ENCODE results near the gene TEX261. TPM values are rescaled to one million over a fixed set of nuclear protein-coding genes. Genes with fewer than 3 reads are reported as not detected.

The TEX261 gene
- total and polyA plus RNA-seq, 2 experiments from 2014 or later = 5.7 to 17.5 TPM

DNA sequence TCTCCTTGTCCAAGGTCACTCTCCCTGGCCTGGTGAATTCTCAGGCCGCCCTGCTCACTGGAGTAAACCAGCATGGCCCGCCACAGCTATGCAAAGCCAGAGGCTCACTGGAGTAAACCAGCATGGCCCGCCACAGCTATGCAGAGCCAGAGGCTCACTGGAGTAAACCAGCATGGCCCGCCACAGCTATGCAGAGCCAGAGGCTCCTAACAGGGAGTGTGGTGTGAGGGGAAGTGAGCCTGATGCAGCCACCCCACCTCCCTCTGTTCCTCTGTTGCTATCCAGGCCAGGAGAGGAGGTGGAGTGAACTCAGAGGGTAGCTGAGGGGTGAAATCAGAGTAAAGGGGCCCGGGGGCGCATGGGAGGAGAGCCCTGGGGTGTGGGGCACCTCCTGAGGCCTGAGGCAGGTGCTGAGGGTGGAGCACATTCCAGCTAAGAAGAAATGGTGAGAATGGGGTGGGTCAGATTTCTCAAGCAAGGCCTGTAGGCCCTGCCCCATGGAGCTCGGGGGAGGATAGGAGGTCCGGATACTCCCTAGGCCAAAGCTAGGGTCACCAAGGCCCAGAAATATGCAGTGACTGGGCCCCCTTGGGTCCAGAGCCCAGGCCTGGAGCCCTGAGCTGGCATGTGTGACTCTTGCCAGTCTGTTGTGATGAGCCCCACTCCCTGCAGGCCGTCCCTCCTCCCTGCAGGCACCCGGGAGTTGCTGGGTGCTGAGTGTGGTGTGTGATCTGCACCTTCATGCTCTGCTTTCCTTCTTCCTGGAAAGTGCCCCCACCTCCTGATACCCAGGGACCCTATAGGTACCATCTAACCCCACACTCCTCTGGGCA is 57.5 kb downstream of the TEX261 start:
- Mint-ChIP-seq H3K9me3 (no peaks in the 10 kb centered on the region), H3K27ac (no peak overlapping the region), H3K4me1 (peaks cover 36% of the 10 kb centered on the region), H3K27me3 (ENCODE audit: insufficient read depth, low read depth, poor library complexity) (peaks cover 54% of the 10 kb centered on the region), H3K36me3 (ENCODE audit: low read depth) (no peaks in the 10 kb centered on the region), H3K4me3 (no peak overlapping the region)
- H3F3A ChIP-seq (replicated peaks; ENCODE audit: low read depth) = no peaks in the 10 kb centered on the region
- H3K4me1 ChIP-seq (ENCODE audit: insufficient read depth) = peaks cover 30% of the 10 kb centered on the region
- TF ChIP-seq, protein P1, sequence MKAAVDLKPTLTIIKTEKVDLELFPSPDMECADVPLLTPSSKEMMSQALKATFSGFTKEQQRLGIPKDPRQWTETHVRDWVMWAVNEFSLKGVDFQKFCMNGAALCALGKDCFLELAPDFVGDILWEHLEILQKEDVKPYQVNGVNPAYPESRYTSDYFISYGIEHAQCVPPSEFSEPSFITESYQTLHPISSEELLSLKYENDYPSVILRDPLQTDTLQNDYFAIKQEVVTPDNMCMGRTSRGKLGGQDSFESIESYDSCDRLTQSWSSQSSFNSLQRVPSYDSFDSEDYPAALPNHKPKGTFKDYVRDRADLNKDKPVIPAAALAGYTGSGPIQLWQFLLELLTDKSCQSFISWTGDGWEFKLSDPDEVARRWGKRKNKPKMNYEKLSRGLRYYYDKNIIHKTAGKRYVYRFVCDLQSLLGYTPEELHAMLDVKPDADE (IDR thresholded peaks at IDR 0.05) = no peak
- no peak overlapping the region for H3K27ac ChIP-seq (ENCODE audit: low read depth)
- H4K20me1 ChIP-seq (replicated peaks; ENCODE audit: insufficient read depth) = no peaks in the 10 kb centered on the region
- no peak overlapping the region for H2AFZ ChIP-seq
- H3K27me3 ChIP-seq (ENCODE audit: insufficient read depth) = peaks cover 50% of the 10 kb centered on the region
- ATAC-seq = 0 out of 3 replicates have a peak, but pooled peaks have one; percentile 1
- no peak overlapping the region for H3K4me2 ChIP-seq
- H3K9me2 ChIP-seq (ENCODE audit: insufficient read depth) = no peaks in the 10 kb centered on the region
- no peaks in the 10 kb centered on the region for H3K79me2 ChIP-seq (replicated peaks; ENCODE audit: insufficient read depth)
- DNase-seq (ENCODE audit: low spot score) = no peak
- H3K4me3 ChIP-seq = no peak overlapping the region
- H3K36me3 ChIP-seq (ENCODE audit: insufficient read depth) = no peaks in the 10 kb centered on the region

- H3K27ac ChIP-seq (ENCODE audit: low read depth) = no peak overlapping the region
- ATAC-seq = no peak
- DNase-seq (ENCODE audit: low spot score) = no peak
- H3K27ac Mint-ChIP-seq = no peak overlapping the region
- H3K79me2 ChIP-seq (replicated peaks; ENCODE audit: insufficient read depth) = no peaks in the 10 kb centered on the region
- TF ChIP-seq, protein P1 (IDR thresholded peaks at IDR 0.05) = no peak
- TF ChIP-seq ZNF331 (CRISPR knock-in tag; IDR thresholded peaks at IDR 0.05; ENCODE audit: low read depth) (no peak), EZH2 (IDR thresholded peaks at IDR 0.05; ENCODE audit: low read depth, unreplicated experiment) (no peak), NANOG (IDR thresholded peaks at IDR 0.05; ENCODE audit: borderline replicate concordance) (no peak), EZH2phosphoT487 (IDR thresholded peaks at IDR 0.05; ENCODE audit: unreplicated experiment) (no peak)
- no peak overlapping the region for H3K4me3 Mint-ChIP-seq
- no peak overlapping the region for H3K4me3 ChIP-seq
- no peaks in the 10 kb centered on the region for H3K36me3 ChIP-seq (ENCODE audit: insufficient read depth)
- no peaks in the 10 kb centered on the region for H3K9me3 Mint-ChIP-seq
- H3K4me2 ChIP-seq = no peak overlapping the region
- no peaks in the 10 kb centered on the region for H3K9me2 ChIP-seq (ENCODE audit: insufficient read depth)
- peaks cover 36% of the 10 kb centered on the region for H3K4me1 Mint-ChIP-seq
- H3K27me3 Mint-ChIP-seq (ENCODE audit: insufficient read depth, low read depth, poor library complexity) = peaks cover 49% of the 10 kb centered on the region
- peaks cover 42% of the 10 kb centered on the region for H3K27me3 ChIP-seq (ENCODE audit: insufficient read depth)
- H3K36me3 Mint-ChIP-seq (ENCODE audit: low read depth) = no peaks in the 10 kb centered on the region; the same call in 2 of the 3 replicates
- H2AFZ ChIP-seq = no peak overlapping the region
- H4K20me1 ChIP-seq (replicated peaks; ENCODE audit: insufficient read depth) = no peaks in the 10 kb centered on the region
- H3K4me1 ChIP-seq (ENCODE audit: insufficient read depth) = peaks cover 30% of the 10 kb centered on the region
- no peaks in the 10 kb centered on the region for H3F3A ChIP-seq (replicated peaks; ENCODE audit: low read depth)
These were observed 58.3 kb downstream of the TEX261 start for GRCh38 chr2:70936165-70936978.

Small RNA genes within 50 kb of the gene (small RNA-seq; reads per million reads assigned to genes)
- not detected for gene RN7SL160P (ENCODE audit: low replicate concordance)

Other genes starting within 250 kb of the TEX261 start
- gene ADD2, start 226.7 kb downstream of the TEX261 start, total RNA-seq (2014; rRNA removed; shearing (Covaris generic)) = 138 and 223 TPM in 2 replicates
- gene ADD2, start 226.7 kb downstream of the TEX261 start, polyA plus RNA-seq (2016; fragmentation: Nextera tagmentation; extraction: Ambion mirVana) = 34.6 and 40.2 TPM in 2 replicates
- gene FIGLA, start 204.2 kb downstream of the TEX261 start, total RNA-seq (2014; rRNA removed; shearing (Covaris generic)) = not detected in 2 replicates
- not detected in 2 replicates for gene FIGLA, start 204.2 kb downstream of the TEX261 start, polyA plus RNA-seq (2016; fragmentation: Nextera tagmentation; extraction: Ambion mirVana)
- not detected in 2 replicates for gene CLEC4F, start 174.3 kb downstream of the TEX261 start, total RNA-seq (2014; rRNA removed; shearing (Covaris generic))
- gene CLEC4F, start 174.3 kb downstream of the TEX261 start, polyA plus RNA-seq (2016; fragmentation: Nextera tagmentation; extraction: Ambion mirVana) = not detected in 2 replicates
- gene CD207, start 159.1 kb downstream of the TEX261 start, total RNA-seq (2014; rRNA removed; shearing (Covaris generic)) = not detected in 2 replicates
- gene CD207, start 159.1 kb downstream of the TEX261 start, polyA plus RNA-seq (2016; fragmentation: Nextera tagmentation; extraction: Ambion mirVana) = not detected in 2 replicates
- gene VAX2, start 94.3 kb downstream of the TEX261 start, total RNA-seq (2014; rRNA removed; shearing (Covaris generic)) = 0.31 TPM in 1 of 2 replicates, not detected in the other
- gene VAX2, start 94.3 kb downstream of the TEX261 start, polyA plus RNA-seq (2016; fragmentation: Nextera tagmentation; extraction: Ambion mirVana) = not detected in 2 replicates
- gene ATP6V1B1, start 59.0 kb downstream of the TEX261 start, total RNA-seq (2014; rRNA removed; shearing (Covaris generic)) = not detected in 2 replicates
- not detected in 2 replicates for gene ATP6V1B1, start 59.0 kb downstream of the TEX261 start, polyA plus RNA-seq (2016; fragmentation: Nextera tagmentation; extraction: Ambion mirVana)
- gene ANKRD53, start 16.2 kb downstream of the TEX261 start, total RNA-seq (2014; rRNA removed; shearing (Covaris generic)) = 0.73 and 1.3 TPM in 2 replicates
- gene ANKRD53, start 16.2 kb downstream of the TEX261 start, polyA plus RNA-seq (2016; fragmentation: Nextera tagmentation; extraction: Ambion mirVana) = 0.32 and 0.59 TPM in 2 replicates
- 24.3 and 55.6 TPM in 2 replicates for gene NAGK, start 73.8 kb upstream of the TEX261 start, total RNA-seq (2014; rRNA removed; shearing (Covaris generic))
- gene NAGK, start 73.8 kb upstream of the TEX261 start, polyA plus RNA-seq (2016; fragmentation: Nextera tagmentation; extraction: Ambion mirVana) = 47.0 and 48.0 TPM in 2 replicates
- gene MCEE, start 135.4 kb upstream of the TEX261 start, total RNA-seq (2014; rRNA removed; shearing (Covaris generic)) = 8.4 and 9.9 TPM in 2 replicates
- 26.2 and 31.1 TPM in 2 replicates for gene MCEE, start 135.4 kb upstream of the TEX261 start, polyA plus RNA-seq (2016; fragmentation: Nextera tagmentation; extraction: Ambion mirVana)
- 23.8 and 24.9 TPM in 2 replicates for gene MPHOSPH10, start 135.8 kb upstream of the TEX261 start, total RNA-seq (2014; rRNA removed; shearing (Covaris generic))
- 53.7 and 64.8 TPM in 2 replicates for gene MPHOSPH10, start 135.8 kb upstream of the TEX261 start, polyA plus RNA-seq (2016; fragmentation: Nextera tagmentation; extraction: Ambion mirVana)
- 27.4 and 29.7 TPM in 2 replicates for gene PAIP2B, start 232.2 kb upstream of the TEX261 start, total RNA-seq (2014; rRNA removed; shearing (Covaris generic))
- gene PAIP2B, start 232.2 kb upstream of the TEX261 start, polyA plus RNA-seq (2016; fragmentation: Nextera tagmentation; extraction: Ambion mirVana) = 6.1 and 7.6 TPM in 2 replicates

Measured in GM23338 (cell line).